GM12864 (cell line): Measurements from ENCODE around the gene MLLT3.

ENCODE experiments used
- DNase-seq: peaks from one replicate; pipeline ENCODE4 v3.0.0-alpha.2; 2011; ENCODE audit warnings: low read depth
- H3K4me3 ChIP-seq: 2 replicates; pipeline ENCODE4 v1.5.1; 2011; ENCODE audit warnings: mild to moderate bottlenecking, low read depth, low read length, control low read depth
- TF ChIP-seq, protein P1 (sequence below): IDR thresholded peaks from 2 replicates; pipeline ENCODE4 v1.5.1; 2011; ENCODE audit warnings: low read depth, mild to moderate bottlenecking, moderate library complexity, low read length, control low read depth, inconsistent platforms; ENCODE audit errors: missing control alignments

Gene MLLT3

GRCh38 chr9:20562051-20562450 is 60.2 kb downstream of the MLLT3 start:
- no peak for DNase-seq
- H3K4me3 ChIP-seq: no peak overlapping the region
- TF ChIP-seq, protein P1, sequence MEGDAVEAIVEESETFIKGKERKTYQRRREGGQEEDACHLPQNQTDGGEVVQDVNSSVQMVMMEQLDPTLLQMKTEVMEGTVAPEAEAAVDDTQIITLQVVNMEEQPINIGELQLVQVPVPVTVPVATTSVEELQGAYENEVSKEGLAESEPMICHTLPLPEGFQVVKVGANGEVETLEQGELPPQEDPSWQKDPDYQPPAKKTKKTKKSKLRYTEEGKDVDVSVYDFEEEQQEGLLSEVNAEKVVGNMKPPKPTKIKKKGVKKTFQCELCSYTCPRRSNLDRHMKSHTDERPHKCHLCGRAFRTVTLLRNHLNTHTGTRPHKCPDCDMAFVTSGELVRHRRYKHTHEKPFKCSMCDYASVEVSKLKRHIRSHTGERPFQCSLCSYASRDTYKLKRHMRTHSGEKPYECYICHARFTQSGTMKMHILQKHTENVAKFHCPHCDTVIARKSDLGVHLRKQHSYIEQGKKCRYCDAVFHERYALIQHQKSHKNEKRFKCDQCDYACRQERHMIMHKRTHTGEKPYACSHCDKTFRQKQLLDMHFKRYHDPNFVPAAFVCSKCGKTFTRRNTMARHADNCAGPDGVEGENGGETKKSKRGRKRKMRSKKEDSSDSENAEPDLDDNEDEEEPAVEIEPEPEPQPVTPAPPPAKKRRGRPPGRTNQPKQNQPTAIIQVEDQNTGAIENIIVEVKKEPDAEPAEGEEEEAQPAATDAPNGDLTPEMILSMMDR: no peak

DNA sequence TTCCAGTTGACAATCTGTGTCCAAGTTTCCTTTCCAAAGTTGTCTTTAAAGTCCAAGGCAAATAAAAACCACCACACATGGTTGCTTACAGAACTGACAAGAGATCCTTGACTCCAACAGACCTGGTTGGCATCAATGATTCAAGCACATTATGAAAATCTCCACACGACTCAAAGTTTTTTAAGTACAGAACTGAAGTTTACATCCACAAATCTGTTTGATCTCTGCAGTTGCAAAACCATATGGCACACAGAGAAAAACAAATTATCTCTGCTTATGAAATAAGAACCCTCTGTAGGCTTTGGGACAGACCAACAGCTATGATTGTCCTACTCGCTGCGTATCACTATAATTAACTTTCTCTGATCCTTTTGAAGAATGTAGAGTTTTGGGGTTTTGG is 60.8 kb downstream of the MLLT3 start:
- TF ChIP-seq, protein P1: no peak
- DNase-seq: no peak

GRCh38 chr9:20559231-20559890 is 62.9 kb downstream of the MLLT3 start:
- no peak overlapping the region for H3K4me3 ChIP-seq
- no peak for DNase-seq
- TF ChIP-seq, protein P1: no peak

More for the DNA sequence above, 60.8 kb downstream of the MLLT3 start:
- no peak overlapping the region for H3K4me3 ChIP-seq

DNA sequence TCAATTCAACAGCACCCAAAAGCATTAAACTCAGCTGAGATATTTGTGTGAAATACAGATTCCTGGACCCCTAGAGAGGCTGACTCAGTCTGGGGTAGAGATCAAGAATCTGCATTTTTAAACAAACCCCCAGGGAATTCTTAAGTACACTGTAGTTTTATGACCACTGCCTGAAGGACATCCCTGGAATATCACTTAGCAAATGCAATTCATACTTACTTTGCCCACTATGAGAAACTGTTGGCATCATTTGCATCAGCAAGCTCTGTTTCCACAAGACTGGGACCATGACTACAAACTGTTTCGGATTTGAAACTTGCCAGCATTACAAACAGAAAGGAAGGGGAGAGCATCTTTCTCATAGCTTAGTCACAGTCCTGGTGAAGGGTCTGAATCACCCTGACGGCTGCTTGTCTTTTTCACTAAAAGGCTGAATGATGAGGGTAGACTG is 63.7 kb downstream of the MLLT3 start:
- TF ChIP-seq, protein P1: no peak
- no peak overlapping the region for H3K4me3 ChIP-seq
- DNase-seq: no peak

GRCh38 chr9:20557890-20558565 is 64.3 kb downstream of the MLLT3 start:
- TF ChIP-seq, protein P1: no peak
- no peak for DNase-seq
- H3K4me3 ChIP-seq: no peak overlapping the region

GRCh38 chr9:20557285-20557684 is 65.0 kb downstream of the MLLT3 start:
- TF ChIP-seq, protein P1: no peak
- no peak for DNase-seq
- no peak overlapping the region for H3K4me3 ChIP-seq

DNA sequence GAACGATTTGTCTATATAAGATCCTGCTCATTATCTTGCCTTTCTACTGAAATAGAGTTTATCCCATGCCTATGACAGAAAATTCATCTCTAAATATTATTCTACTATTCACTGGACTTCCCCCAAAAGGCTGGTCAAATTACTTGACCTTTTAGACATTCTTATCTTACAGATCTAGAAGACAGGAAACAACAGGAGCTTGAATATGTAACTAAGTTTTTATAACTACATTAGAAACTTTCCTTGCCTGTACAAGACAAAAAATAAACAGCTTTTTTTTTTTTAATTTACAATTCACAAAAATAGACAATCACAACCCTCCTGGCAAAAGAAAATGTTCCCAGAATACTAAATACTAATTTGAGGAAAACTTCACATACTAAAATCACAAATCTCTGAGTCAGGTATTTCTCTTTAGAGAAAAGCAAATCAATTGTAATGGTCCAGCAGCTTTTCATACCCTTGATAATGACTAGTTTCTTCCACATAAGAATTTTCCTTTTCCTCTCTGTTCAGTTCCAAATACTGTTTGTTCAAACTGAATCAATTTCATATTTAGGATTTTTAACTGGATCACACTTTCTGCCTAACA is 68.6 kb downstream of the MLLT3 start:
- TF ChIP-seq, protein P1: no peak
- H3K4me3 ChIP-seq: no peak overlapping the region
- DNase-seq: no peak
